Activated CD8-positive, alpha-beta memory T cell treated with anti-CD3 and anti-CD28 coated beads, Interleukin-2, amount 50 U/mL, for 1 hour (primary cell): ENCODE results near the gene MAPK8.
"Not testable (repeated sequence)": the region's sequence is repeated elsewhere in the genome, so short reads cannot be mapped to it uniquely, and the experiment has no call there.

ENCODE experiments used
- DNase-seq: peaks from one replicate; pipeline ENCODE4 v3.0.0-alpha.2; 2020; ENCODE audit errors: extremely low read depth

Gene MAPK8

DNA sequence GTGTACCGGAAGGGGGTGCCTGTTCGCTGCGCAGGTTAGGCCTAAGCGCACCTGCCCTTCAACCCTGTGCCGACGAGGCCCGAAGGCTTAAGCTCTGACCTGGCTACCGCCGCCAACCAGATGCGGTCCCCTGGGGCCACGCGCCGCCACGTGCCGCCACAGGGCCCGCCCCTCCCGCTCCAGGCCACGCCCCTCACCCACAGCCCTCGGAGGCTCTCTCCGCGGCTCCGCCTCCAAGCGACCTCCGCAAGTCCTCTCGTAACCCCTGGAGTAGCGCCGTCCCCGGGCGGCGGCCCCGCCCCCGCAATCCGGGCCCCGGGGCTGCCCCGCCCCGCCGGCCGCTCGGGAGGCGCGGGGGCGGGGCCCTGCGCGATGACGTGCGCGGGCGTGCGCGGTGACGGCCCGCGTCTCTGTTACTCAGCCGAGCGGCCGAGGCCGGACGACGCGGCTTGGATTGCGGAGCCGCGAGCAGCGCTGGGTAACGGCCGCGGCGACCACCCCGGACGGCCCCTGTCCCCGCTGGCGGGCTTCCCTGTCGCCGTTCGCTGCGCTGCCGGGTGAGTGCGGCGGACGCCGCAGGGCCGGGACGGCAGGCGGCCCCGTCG is at the start of gene MAPK8:
Gene MAPK8 (plus strand): TSS at position 413 of the 605 bp plus-strand sequence. CDS start 94,984 bp downstream, outside the sequence.
- peak; percentile 65 for DNase-seq

DNA sequence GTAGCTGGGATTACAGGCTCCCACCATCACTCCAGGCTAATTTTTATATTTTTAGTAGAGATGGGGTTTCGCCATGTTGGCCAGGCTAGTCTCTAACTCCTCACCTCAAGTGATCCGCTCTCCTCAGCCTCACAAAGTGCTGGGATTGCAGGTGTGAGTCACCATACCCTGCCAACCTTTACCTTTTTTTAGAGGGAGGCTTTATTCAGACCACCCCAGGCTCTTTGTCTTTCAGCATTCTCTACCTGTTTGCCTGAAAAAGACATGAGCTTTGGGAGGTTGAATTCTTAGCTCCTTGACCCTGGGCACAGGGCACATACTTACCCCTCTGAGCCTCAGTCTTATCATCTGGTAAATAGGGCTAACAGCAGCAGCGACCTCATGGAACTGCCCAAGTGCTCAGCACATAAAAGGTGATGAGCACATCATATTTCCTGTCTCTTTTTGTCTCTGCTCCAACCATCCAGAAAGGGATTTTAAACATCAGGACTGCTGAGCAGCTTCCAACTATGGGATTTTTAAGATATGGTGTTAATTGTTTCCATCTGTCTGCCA is 49.0 kb upstream of the MAPK8 start:
- DNase-seq: no peak

DNA sequence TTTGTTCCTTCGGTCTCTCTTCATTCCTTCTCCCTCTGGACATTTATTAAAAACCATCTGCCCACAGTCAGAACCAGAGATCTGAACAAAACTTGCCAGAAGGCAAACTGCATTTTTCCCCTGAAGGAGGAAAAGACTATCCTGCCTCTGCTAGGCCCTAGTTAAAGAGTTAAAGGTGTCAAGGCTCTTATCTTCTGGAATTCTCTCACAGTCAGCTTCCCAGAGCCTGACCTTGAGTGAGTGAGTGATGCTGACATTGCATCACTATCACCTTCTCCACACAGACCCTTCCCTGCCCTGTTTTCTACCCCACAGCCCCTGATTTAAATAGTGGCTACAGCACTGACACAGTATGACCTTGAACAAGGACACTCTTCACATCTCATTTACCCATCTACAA is 48.4 kb upstream of the MAPK8 start:
- no peak for DNase-seq

DNA sequence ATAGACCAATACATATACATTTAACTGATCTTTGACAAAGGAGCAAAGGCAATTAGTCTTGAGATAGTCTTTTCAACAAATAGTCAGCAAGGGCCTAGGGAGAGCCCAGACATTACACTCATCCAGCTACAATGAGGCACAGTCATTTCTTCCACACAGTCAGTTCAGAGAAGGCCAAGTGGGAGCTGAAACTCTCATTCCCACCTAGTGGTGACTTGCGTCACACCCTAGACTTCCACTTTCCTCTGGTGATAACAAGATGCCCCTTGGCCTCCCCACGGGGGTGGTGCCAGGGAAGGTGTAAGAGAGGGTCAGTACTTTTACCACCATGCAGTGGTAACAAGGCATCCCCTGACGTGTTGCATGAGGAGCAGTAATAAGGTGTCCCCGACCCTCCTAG is 39.9 kb upstream of the MAPK8 start:
- DNase-seq: no peak

DNA sequence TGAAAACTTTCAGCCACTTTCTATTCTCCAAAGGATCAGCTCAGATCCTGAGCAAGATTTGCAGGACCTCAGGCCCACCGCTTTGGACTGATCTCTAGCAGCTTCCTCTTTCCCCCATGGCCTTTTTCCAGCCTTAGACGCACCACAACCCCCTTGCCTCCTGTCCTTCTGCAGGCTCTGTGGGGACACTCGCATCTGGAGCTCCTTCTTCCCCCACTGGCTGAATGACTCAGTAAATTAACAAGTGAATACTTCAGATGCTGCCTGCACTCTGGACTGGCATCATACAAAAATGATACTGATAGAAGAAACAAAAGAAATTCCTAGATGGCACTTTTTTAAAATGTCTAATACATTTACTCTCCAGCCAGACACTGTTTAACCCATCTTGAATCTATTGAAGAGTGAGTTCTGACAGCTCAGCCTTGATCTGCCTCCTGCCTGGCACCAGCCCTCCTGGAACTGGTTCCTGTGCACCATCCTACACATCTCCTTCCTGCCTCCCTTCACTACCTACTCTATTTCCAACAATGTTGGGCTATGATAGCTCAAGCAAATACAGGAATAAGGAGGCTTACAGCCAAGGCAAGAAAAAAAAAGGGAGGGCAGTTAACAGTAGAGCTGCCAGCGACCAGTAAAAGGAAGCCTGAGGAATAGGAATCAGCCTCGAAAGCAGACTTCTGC is 35.3 kb upstream of the MAPK8 start:
- no peak for DNase-seq

DNA sequence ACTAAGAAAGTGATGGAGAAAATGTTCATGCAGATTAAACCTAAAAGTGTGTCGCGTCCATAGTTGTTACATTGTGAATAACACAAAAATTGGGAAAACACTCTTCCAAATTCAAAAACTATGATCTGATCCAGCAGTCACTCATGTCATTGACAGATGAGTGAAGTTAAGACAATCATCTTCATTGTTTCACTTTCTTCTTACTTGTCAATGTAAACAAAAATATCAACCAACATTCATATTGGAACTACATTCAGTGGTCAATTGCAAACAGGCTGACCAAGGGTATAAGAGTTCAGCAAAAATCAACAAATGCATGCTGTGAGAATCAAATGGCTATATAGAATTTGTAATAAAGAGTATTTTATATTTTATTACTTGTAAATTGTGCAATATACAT is 33.8 kb upstream of the MAPK8 start:
- DNase-seq: no peak

DNA sequence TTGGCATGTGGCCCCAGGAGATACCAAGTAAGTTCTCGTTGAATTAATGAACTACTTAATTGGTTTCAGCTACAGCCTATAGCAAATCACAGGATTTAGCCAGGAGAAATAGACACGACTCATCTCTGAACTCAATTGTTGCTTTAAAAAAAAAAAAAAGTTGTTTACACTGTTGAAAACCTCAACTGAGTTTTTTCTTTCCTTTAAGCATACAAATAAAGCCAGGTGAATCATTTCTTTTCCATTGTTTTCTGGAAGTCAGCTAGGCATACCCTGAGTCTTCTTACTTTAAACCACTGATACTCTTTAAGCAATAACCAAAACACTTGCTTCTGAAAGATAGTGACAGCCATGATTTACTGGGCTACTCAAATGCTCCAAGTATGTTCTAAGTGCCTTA is 32.7 kb upstream of the MAPK8 start:
- DNase-seq: no peak

DNA sequence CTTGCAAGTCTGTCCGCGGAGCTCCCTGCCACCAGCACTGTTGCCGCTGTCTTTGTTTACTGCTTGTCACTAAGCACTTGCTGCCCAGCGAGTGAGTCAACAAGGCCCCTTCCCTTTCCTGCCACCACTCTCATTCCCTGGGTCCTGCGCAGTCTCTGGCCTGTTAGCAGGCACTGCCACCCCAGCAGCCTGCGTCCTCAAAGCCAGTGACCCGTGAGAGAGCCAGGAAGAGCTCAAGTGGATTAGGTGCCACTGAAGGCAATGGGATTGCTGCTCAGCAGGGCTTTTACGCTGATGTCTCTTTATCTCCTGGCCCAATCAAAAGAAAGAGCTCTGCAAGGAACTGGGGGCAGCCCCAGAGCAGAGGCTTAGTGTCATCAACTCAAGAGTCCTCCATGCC is 31.8 kb upstream of the MAPK8 start, which contains the start of gene FRMPD2:
Gene FRMPD2 (minus strand): TSS at position 61 of the 400 bp plus-strand sequence. CDS start 129 bp downstream, outside the sequence.
- DNase-seq: no peak

DNA sequence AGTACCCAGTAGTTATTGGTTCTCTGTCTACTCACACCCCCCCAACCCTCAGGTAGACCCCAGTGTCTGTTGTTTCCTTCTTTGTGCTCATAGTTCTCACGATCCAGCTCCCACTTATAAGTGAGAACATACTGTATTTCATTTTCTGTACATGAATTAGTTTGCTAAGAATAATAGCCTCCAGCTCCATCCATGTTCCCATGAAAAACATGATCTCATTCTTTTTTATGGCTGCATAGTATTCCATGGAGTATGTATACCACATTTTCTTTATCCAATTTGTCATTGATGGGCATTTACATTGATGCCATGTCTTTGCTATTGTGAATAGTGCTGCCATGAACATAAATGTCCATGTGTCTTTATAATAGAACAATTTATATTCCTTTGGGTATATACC is 29.4 kb upstream of the MAPK8 start:
- no peak for DNase-seq

DNA sequence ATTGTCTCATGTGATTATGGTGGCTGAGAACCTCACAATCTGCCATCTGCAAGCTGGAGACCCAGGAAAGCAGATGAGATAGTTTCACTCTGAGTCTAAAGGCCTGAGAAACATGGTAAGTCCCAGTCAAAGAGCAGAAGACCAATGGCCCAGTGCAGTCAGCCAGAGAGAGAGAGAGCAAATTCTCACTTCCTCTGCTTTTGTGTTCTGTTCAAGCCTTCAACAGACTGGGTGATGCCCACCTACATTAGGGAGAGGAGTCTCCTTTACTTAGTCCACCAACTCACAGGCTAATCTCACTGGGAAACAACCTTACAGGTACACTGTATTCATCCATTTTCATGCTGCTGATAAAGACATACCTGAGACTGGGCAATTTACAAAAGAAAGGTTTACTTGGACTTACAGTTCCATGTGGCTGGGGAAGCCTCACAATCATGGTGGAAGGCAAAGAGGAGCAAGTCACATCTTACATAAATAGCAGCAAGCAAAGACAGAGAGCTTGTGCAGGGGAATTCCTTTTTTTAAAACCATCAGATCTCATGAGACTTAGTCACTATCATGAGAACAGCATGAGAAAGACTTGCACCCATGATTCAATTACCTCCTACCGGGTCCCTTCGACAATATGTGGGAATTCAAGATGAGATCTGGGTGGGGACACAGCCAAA is 27.3 kb upstream of the MAPK8 start:
- DNase-seq: no peak

DNA sequence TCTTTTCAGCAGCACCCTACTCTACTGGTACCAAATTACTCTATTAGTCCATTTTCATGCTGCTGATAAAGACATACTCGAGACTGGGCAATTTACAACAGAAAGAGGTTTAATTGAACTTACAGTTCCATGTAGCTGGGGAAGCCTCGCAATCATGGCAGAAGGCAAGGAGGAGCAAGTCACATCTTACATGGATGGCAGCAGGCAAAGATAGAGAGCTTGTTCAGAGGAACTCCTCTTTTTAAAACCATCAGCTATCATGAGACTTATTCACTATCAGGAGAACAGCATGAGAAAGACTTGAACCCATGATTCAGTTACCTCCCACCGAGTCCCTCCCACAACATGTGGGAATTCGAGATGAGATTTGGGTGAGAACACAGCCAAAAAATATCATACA is 24.8 kb upstream of the MAPK8 start:
- DNase-seq: not testable (repeated sequence)

DNA sequence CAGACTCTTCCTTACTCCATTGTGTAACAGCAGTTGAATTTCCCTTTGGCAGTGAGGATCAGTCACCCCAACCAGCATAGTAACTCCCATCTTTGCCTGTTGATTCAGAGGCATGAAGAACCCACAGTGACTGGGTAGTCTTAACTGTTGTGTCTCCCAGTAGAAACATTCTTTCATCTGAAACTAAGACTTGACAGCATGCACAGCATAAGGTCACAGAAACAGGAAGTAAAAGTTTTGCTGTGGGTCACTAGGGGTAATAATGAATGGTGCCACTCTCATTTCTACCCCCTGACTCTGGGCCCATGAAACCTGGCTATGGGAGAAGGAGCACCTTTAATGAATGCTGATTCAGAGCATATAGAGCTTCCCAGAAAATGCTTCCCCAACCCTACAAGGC is 23.6 kb upstream of the MAPK8 start:
- DNase-seq: no peak

DNA sequence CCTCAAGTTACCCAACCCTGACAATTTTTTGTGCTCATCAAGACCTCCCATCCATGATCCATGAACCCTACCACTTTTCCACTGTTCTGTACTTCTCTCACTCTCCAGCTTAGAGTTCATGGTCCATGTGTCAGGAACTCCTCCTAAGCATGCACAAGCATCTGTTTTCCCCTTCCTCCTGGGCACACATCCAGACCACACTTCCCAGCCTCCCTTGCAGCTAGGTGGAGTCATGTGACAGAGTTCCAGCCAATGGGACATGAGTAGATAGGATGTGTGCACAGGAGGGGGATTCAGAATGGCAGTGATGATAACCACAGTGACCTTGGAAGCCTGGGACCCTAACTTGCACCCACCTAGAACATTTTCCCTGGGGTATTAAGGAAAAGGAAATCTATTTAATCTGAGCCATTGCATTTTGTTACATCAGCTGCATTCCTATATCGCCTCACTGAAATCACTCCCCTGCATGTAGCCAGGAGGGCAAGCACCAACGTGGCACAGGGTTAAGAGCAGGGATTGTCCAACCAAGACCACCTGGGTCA is 22.4 kb upstream of the MAPK8 start:
- DNase-seq: no peak

DNA sequence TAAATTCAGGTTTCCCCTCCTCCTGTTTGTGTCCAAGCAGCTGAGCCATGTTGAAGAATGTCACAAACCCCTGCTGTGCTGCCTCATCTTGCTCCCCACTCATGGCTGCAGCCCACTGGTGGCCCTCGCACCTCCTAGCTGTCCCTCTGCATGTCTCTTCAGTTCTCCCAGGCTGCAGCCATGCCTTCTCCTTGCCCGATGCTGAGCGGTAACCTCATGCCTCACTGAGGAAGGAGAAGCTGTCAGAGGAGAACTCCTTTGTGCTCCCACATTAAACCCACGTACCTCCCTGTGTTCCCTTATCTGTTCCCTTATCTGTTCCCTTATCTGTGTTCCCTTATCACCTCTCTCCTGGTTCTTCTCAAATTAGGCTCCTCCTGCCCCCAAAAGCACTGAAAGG is 21.7 kb upstream of the MAPK8 start:
- DNase-seq: no peak

DNA sequence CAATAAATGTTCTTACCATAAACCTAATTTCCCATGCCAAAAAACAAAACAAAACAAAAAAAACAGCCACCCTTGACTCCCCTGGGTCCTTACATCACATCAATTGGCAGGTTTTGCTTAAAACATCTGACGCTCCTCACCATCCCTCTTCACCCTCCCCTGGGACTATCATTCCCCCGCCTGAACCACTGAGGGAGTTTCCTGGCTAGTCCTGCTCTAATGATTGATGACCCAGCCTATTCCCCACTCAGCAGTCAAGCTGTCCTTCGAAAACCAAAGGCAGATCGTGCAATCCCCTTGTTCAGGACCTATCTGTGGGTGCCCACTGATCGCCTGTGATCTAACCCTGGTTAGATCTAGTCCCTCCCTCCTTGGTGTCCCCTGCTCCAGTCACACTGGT is 20.8 kb upstream of the MAPK8 start:
- no peak for DNase-seq

DNA sequence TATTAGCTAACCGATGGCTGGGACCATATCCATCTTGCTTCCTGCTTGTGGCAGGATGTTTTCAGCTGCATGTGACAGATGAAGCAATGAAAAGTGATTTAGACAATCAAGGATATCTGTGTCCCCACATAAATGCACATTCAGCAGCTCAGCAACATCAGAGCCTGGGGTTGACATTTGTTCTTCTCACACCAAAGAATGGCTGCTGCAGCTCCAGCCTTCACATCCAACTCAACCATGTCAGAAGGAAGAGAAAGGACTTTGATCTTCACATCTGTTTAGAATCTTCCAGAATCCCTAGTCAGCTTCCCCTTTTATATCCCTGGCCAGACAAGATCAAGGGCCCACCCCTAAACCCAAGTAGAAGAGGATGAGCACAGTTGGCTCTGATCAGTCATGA is 20.1 kb upstream of the MAPK8 start:
- DNase-seq: no peak

DNA sequence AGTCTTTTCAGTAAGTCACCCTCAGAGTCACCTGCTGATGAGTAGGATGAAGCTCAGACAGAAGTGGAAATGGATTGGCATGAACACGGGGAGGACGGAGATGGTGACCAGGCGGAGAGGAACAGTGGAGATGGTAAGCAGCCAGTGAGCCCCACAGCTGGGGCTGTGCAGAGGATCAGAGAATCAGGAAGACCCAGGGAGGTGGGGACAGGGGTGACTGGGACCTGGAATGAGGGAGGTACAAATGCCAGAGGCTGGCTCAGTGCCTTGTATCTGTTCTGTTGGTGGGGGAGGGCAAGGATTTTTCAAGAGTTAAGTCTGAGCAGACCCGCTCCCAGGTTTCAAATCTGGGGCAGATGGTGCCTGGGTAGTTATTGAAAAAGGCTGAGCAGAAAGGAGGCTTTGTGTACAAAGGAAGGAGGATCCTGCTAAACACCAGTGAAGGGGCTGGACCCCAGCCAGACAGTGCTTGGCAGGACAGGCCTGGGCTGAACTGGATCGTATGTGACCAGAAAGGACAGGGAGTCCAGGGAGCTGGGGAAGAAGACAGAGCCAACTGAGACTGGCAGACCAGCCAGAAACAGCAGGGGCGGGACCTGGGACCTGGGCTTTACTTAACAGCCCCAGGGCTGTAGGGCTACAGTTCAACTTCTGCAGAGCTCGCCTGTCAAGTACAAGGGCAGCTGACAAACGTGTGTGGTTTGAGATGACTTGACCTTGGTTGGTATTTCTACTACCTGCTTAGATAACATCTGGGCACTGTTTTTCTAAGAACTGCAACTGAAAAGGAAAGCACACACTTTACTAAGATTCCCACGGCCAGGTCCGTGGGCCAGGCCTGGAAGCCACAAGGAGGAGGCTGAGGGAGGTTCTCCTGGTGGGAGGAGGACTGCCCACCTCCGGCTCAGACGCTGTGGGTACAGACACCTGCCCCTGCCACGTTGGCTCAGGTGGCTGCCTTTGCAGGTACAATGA is 18.8 kb upstream of the MAPK8 start:
- DNase-seq: no peak

DNA sequence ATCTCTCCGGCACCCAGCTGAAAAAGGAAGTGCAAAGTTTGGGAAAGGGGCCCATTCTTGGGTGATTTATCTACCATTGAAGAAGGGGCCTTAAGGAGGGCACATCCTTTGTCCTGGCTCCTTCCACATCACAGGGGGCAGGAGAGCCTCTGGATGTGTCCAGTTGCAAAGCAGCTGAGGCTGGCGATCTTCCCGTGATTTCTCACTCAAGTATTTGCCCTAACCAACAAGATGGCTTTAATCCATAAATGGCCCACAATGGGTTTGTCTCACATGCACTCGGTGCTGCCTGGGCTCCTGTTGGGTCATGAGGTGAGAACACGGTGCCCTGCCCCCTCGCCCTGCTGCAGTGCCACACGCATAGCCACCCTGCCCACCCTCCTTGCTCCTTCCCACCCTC is 17.8 kb upstream of the MAPK8 start:
- no peak for DNase-seq

DNA sequence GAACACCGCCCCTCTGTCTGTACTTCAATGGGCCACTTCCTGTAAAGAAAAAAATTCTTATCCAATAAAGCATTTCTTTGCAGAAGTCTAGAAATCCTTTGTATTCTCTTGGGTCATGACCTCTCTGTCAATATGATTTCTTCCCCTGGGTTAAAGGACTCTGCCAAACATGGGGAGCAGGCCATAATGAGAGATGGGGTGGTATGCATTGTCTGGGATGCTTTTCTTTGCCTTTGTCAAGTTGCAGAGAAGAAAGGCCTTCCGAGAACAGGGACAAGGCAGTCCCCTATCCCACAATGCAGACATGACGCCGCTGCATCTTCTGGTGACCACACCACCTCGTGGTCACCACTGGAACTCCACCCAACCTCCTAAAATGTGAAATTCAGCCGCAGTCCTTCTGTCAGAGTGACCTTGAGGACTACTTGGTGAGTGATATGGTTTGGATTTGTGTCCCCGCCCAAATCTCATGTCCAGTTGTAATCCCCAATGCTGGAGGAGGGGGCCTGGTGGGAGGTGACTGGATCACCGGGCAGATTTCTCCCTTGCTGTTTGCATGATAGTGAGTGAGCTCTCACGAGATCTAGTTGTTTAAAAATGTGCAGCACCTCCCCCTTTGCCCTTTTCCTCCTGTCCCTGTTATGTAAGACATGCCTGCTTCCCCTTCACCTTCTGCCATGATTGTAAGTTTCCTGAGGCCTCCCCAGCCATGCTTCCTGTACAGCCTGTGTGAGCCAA is 16.8 kb upstream of the MAPK8 start:
- DNase-seq: no peak

DNA sequence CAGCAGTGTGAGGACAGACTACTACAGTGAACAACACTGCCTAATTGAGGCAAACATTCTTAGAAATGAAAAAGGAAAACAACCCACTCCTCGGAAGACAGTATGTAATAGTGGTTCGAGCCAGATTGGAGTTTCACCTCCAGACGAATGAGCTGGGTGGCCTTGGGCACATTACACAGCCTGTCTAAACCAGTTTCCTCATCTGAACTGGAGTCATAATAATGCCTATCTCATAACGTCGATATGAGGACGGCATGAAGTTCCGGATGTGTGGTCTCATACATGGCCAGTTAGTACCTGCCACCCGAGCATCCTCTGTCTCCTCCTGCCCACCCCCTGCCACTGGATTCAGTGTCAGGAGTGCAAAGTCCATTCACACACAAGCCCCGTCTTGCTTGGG is 16.2 kb upstream of the MAPK8 start:
- no peak for DNase-seq

DNA sequence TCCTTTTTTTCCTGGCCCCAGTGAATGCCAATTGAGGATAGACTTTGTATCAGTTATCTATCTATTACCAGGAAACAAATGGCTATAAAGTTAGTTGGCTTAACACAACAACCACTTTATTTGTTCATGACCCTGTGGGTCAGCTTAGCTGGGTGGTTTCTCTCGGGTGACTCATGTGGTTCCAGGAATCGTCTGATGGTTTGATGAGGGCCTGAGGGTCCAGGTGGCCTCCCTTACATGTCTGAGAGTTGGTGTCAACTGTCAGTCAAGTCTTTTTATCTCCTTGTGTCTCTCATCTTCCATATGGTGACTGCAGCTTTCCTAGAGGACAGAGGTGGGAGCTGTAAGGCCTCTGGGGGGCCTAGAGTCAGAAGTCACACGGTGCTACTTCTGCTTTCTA is 15.3 kb upstream of the MAPK8 start:
- no peak for DNase-seq
